K562 (cell line): Measurements from ENCODE around the gene ADCY4. TPM values are rescaled to one million over a fixed set of nuclear protein-coding genes. Genes with fewer than 3 reads are reported as not detected.

Source experiments
- ATAC-seq: fragments of 200-7000 bp; cut with Tn5 transposase; 3 replicates; pipeline ENCODE4 v1.9.1; 2020; ENCODE audit warnings: moderate library complexity
- BruUV-seq: library from RNA; stranded (reverse); fragments of 400-500 nt; replicated peaks from 2 replicates; lab custom pipeline; 2021; lab: Mats Ljungman, UMichigan
- CTCF ChIA-PET: fragments of 300-600 bp; formaldehyde crosslinking; extraction: SDS; loops from one replicate; lab custom pipeline; 2021; ENCODE audit warnings: low intra/inter-chr PET ratio; lab: Yijun Ruan, JAX
- POLR2A ChIA-PET: fragments of 300-600, 350-650 bp; sonication (Branson Sonifier 250); formaldehyde crosslinking; extraction: SDS; loops from one replicate; lab custom pipeline; 2021; ENCODE audit warnings: antibody characterized with exemption, inconsistent platforms; lab: Yijun Ruan, JAX
- DNase-seq, 4 experiments: peaks; one replicate each; pipeline versions ENCODE4 v3.0.0 to v3.0.0-alpha.2; 2011 to 2018; ENCODE audit warnings: low spot score in 3 of 4, mixed read lengths in 3 of 4; ENCODE audit errors: extremely low read depth in 1 of 4
- FAIRE-seq: peaks from 2 replicates; lab custom pipeline; 2011; peaks lifted over from hg19 to GRCh38; lab: Jason Lieb, UNC
- H2AFZ ChIP-seq: 2 replicates; pipeline ENCODE4 v1.6.0; 2011; ENCODE audit warnings: low read depth, low read length, control low read depth, inconsistent platforms
- H3K27ac ChIP-seq: fragments of 200-600 bp; 3 replicates; pipeline ENCODE4 v1.8.0; 2011; ENCODE audit warnings: low read depth, mild to moderate bottlenecking, control low read depth, inconsistent platforms, low read length, moderate library complexity, mixed read lengths; ENCODE audit errors: extremely low read depth
- H3K27me3 ChIP-seq, 2 experiments: fragments of 300-600 bp in 1 of 2; 2 replicates in 1 of 2; 3 replicates in 1 of 2; pipeline versions ENCODE4 v1.6.0 to v1.8.0; 2011; ENCODE audit warnings: inconsistent platforms in 2 of 2, low read length in 2 of 2, mild to moderate bottlenecking in 1 of 2, mixed read lengths in 1 of 2, moderate library complexity in 1 of 2; ENCODE audit not compliant: control insufficient read depth in 2 of 2, insufficient read depth in 2 of 2
- H3K36me3 ChIP-seq: fragments of 300-600 bp; 3 replicates; pipeline ENCODE4 v1.8.0; 2011; ENCODE audit warnings: mild to moderate bottlenecking, low read length, inconsistent platforms; ENCODE audit not compliant: control insufficient read depth, insufficient read depth
- H3K4me1 ChIP-seq, 2 experiments: fragments of 200-600 bp in 1 of 2; replicated peaks in 1 of 2; 2 replicates in 1 of 2; 3 replicates in 1 of 2; pipeline versions ENCODE4 v1.5.1 to v1.8.0; 2011; ENCODE audit warnings: inconsistent platforms in 2 of 2, low read length in 2 of 2, mild to moderate bottlenecking in 1 of 2, mixed read lengths in 1 of 2, moderate library complexity in 1 of 2; ENCODE audit not compliant: control insufficient read depth in 2 of 2, insufficient read depth in 2 of 2
- H3K4me2 ChIP-seq: 2 replicates; pipeline ENCODE4 v1.6.1; 2011; ENCODE audit warnings: low read length, control low read depth, inconsistent platforms, mixed read lengths; ENCODE audit not compliant: insufficient read depth
- H3K4me3 ChIP-seq: fragments of 200-600 bp; sonication (generic), shearing (Covaris generic); 2 replicates; pipeline ENCODE4 v1.5.1; 2016; ENCODE audit warnings: control low read depth, inconsistent platforms
- H3K79me2 ChIP-seq: fragments of 200-600 bp; 3 replicates; pipeline ENCODE4 v1.8.0; 2011; ENCODE audit warnings: low read length, inconsistent platforms; ENCODE audit not compliant: control insufficient read depth, insufficient read depth
- H3K9ac ChIP-seq, 2 experiments: 2 replicates each; pipeline versions ENCODE4 v1.6.0 to v1.6.1; 2011; ENCODE audit warnings: low read depth in 2 of 2, low read length in 2 of 2, control low read depth in 1 of 2, inconsistent platforms in 1 of 2, mild to moderate bottlenecking in 1 of 2, mixed read lengths in 1 of 2; ENCODE audit not compliant: insufficient read depth in 1 of 2
- H3K9me1 ChIP-seq: one replicate; pipeline ENCODE4 v1.6.0; 2011; ENCODE audit warnings: inconsistent platforms, mild to moderate bottlenecking, low read length, moderate library complexity; ENCODE audit not compliant: control insufficient read depth, insufficient read depth
- H3K9me3 ChIP-seq: replicated peaks from 2 replicates; pipeline ENCODE4 v1.5.1; 2011; ENCODE audit warnings: low read depth, low read length, inconsistent platforms; ENCODE audit not compliant: control insufficient read depth, insufficient read depth
- H4K20me1 ChIP-seq: replicated peaks from 2 replicates; pipeline ENCODE4 v1.6.1; 2011; ENCODE audit warnings: low read length, inconsistent platforms, mixed read lengths; ENCODE audit not compliant: control insufficient read depth, insufficient read depth
- ARID2 ChIP-seq: fragments of 450-650 bp; IDR thresholded peaks from 2 replicates; pipeline ENCODE4 v1.6.1; 2017; ENCODE audit warnings: antibody characterized with exemption, mild to moderate bottlenecking
- CHAMP1 ChIP-seq: fragments of 450-650 bp; IDR thresholded peaks from 2 replicates; pipeline ENCODE4 v1.6.1; 2016; ENCODE audit warnings: mild to moderate bottlenecking
- HDAC1 ChIP-seq, 2 experiments: fragments of 450-650 bp; IDR thresholded peaks; 2 replicates each; pipeline ENCODE4 v1.6.1; 2016 to 2017; ENCODE audit warnings: inconsistent platforms in 1 of 2, mild to moderate bottlenecking in 1 of 2, moderate library complexity in 1 of 2
- HNRNPH1 ChIP-seq: fragments of 200-400 bp; formaldehyde crosslinking; optimal IDR thresholded peaks from 2 replicates; pipeline ENCODE3; 2017; ENCODE audit warnings: low read depth, mild to moderate bottlenecking, low read length, moderate library complexity
- NKRF ChIP-seq: fragments of 450-650 bp; IDR thresholded peaks from 2 replicates; pipeline ENCODE4 v1.6.1; 2016; ENCODE audit warnings: borderline replicate concordance
- SRF ChIP-seq, 2 experiments: fragments of 250-450, 450-650 bp in 1 of 2; sonication (Bioruptor Pico) in 1 of 2; sonication (generic) in 1 of 2; formaldehyde crosslinking; IDR thresholded peaks; 2 replicates each; pipeline versions ENCODE4 v1.5.0 to v1.5.1; 2020 to 2022; ENCODE audit warnings: mild to moderate bottlenecking in 1 of 2, missing genetic modification reagents in 1 of 2
- WGBS: fragments of 100-300 bp; shearing (Covaris generic); methylation state at CpG from one replicate; pipeline ENCODE4 v1.1.6; 2016; ENCODE audit warnings: low coverage, mixed read lengths; ENCODE audit not compliant: insufficient coverage; ENCODE audit errors: missing lambda C conversion rate; 5-methylcytosine and 5-hydroxymethylcytosine counted together
- in situ Hi-C: fragments of 300-500 bp; cut with MboI; formaldehyde crosslinking; loops from 4 replicates; pipeline ENCODE4 v1.15.0; 2018; ENCODE audit warnings: inconsistent platforms, mixed read lengths
- intact Hi-C: fragments of 100-400 bp; cut with micrococcal nuclease; formaldehyde crosslinking; loops from 2 replicates; pipeline ENCODE4 v1.14.2; 2022
- polyA plus RNA-seq, 8 experiments: library from polyadenylated mRNA; depleted of rRNA in 4 of 8; stranded (reverse) in 5 of 8; unstranded in 3 of 8; fragments of >200 nt; fragmentation: Nextera tagmentation in 2 of 8; fragmentation: Illumina TruSeq in 1 of 8; extraction: Ambion mirVana in 2 of 8; extraction: Trizol in 1 of 8; gene quantifications; 2 replicates each; pipeline versions ENCODE4 v1.2.1 to v1.2.3, GENCODE V29; 2011 to 2014; ENCODE audit warnings: inconsistent platforms in 1 of 8, missing spikeins in 1 of 8
- total RNA-seq, 7 experiments: library from RNA; depleted of rRNA in 6 of 7; stranded (reverse); fragments of >200 nt in 6 of 7; fragmentation: Illumina TruSeq in 2 of 7; extraction: Trizol in 2 of 7; gene quantifications; 2 replicates each; pipeline versions ENCODE4 v1.2.1 to v1.2.3, GENCODE V29; 2011 to 2021; ENCODE audit warnings: low replicate concordance in 1 of 7

ADCY4 gene
- total and polyA plus RNA-seq, 9 of the 15 experiments (the other 6 are each of a cell fraction or from before 2014, with no cell fraction given), result 0.04 to 0.31 (median 0.15) TPM; not detected in 2

- in situ Hi-C loops, result loop anchor here (25.0 kb wide), 1 partner anchor 361 kb away; no protein-coding TSS in a partner anchor
- Histone ChIP-seq H4K20me1 (no peaks in the 10 kb centered on the region), H3K36me3 (no peaks in the 10 kb centered on the region), H3K79me2 (no peaks in the 10 kb centered on the region), H2AFZ (no peak overlapping the region), H3K27me3 (no peaks in the 10 kb centered on the region), H3K4me2 (no peak overlapping the region), H3K4me3 (no peak overlapping the region), H3K9me3 (no peaks in the 10 kb centered on the region), H3K4me1 (peaks cover 0 to 10% of the 10 kb centered on the region in 2 experiments; a peak in 4 of 5 replicates), H3K9me1 (no peaks in the 10 kb centered on the region), H3K9ac (no peak overlapping the region), H3K27ac (no peak overlapping the region)
- ATAC-seq (no peak), DNase-seq (no peak), FAIRE-seq (no peak)
- POLR2A ChIA-PET, result no interaction called here
- intact Hi-C loops, result no loop called here
- CTCF ChIA-PET, result no interaction called here
- no TSS peak for BruUV-seq
- WGBS, result 28% methylated on average over 7 of the region's 9 CpGs
- TF ChIP-seq NKRF, result no peak
- TF ChIP-seq HDAC1 (IDR thresholded peaks at IDR 0.05), result no peak
- no peak for TF ChIP-seq ARID2
- no peak for TF ChIP-seq HNRNPH1
- TF ChIP-seq CHAMP1, result no peak
- TF ChIP-seq SRF (CRISPR knock-in tag; IDR thresholded peaks at IDR 0.05), result no peak
These were observed 8.9 kb downstream of the ADCY4 start for GRCh38 chr14:24325963-24326362.
